CD4-positive, alpha-beta T cell treated with Interleukin-6 for 4 hours (primary cell): Measurements from ENCODE around the gene SMIM36.
"Not testable (repeated sequence)": the region's sequence is repeated elsewhere in the genome, so short reads cannot be mapped to it uniquely, and the experiment has no call there.

Source experiments
- DNase-seq: peaks from one replicate; pipeline ENCODE4 v3.0.0-alpha.2; 2020; ENCODE audit warnings: mixed read lengths

Gene SMIM36

DNA sequence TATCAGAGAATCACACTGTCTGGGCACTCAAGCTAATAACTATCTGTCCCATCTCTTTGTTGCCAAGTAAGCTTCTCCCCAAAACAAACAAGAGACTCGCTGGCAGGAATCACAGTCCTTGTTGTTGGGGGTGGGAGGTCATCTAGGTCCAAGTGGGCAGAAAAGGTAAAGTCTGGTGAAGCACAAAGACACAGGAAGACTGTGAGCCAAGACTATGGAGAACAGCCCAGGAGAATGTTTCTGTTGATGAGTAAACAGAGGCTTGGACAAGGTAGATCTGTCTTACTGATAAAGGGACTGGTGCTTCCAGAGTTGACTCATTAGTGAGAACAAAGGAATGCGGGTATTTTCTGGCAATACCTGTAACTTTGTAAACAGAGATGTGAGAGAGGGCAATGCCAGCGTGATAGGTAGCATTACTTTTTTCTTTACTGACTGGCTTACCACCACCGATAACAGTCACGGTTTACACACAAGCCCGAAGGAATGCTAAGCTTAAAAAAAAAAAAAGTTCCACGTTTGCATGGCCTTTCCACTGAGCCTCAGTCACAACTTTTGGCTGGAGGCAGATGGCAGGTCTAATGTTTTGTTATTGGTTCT lies 78.1 kb downstream of the SMIM36 start:
- no peak for DNase-seq

DNA sequence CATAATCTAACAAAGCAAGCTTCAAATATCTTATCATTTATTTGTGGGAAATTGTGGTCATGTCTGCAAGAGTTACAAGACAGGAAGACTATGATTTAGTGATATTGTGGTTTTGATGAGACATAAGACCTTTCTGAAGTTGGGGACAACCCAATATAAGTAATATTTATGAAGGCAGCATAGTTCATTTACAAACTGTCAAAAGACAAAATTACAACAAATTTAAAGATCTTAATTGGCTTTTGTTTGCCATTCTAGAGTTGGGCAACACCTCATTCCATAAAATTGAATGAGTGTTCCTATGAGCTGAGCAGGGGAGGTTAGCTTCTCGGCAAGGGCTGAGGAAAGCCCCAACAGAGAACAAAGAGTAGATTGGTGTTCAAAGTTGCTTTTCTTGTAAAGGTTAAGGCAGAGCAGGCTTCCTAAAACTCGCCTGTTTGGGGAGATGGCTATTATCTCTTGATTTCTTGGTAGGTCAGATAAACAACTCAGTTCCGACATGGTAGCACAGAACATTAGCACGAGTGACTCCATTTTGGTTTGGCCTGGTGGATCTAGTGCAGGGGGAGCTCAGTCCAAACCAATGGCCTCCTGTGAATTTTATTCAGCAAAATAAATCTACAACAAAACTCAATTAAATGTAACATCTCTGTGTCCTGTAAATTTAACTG lies 78.8 kb downstream of the SMIM36 start:
- no peak for DNase-seq

DNA sequence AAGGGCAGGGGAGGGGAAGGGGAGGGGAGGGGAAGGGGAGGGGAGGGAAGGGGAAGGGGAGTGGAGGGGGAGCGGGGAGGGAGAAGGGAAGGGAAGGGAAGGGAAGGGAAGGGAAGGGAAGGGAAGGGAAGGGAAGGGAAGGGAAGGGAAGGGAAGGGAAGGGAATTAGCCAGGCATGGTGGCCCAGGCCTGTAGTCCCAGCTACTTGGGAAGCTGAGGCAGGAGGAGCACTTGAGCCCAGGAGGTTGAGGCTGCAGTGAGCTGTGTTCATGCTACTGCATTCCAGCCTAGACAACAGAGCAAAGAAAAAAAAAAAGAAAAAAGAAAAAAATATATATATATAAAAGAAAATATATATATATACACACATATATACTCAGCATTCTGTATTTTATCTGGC lies 79.3 kb downstream of the SMIM36 start:
- DNase-seq, result not testable (repeated sequence)

DNA sequence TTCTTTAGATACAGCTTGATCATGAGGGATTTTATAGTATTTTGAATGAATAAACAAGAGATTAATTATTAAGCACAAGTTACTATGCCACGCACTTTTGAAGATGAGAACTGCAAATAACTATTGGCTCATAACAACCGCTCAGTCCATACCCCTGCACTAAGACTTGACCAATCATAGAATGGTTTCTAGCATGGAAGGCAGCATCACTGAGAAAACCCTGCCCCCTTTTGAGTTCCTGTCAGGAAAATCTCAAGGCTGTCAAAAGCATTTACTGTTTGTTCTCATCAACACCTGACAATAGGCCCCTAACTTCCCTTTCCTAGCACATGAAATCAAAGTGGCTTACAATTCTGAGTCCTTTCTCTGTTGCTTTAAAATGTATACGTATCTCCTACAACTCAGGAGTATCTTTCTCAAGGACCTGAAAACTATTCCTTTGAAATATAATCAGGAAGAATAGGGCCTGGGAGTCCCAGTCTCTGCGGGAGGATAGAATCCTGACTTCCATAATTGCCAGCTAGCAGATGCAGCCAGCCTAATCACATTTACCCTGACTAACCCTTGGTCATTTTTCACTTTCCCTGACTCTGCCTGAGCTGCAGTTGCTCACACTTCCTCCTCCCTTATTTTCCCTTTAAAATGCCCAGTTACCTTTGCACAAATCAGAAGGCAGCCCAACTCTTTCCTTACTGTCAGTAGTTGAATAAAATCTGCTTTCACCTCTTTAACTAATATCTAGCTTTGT lies 80.5 kb downstream of the SMIM36 start:
- DNase-seq, result no peak

DNA sequence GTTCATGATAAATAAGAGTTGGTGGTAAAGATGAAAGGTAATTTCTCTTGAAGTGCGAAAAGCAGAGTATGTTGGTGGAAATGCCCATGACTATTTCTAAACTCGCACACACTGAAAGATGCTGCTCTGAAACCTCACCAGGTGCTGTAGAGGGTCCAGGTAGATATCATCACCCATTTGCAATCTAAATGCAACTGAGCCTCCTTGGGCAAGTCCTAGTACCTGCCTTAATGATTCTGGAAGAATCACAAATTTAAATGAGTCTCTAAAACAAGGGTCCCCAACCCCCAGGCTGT lies 83.7 kb downstream of the SMIM36 start:
- DNase-seq, result no peak

DNA sequence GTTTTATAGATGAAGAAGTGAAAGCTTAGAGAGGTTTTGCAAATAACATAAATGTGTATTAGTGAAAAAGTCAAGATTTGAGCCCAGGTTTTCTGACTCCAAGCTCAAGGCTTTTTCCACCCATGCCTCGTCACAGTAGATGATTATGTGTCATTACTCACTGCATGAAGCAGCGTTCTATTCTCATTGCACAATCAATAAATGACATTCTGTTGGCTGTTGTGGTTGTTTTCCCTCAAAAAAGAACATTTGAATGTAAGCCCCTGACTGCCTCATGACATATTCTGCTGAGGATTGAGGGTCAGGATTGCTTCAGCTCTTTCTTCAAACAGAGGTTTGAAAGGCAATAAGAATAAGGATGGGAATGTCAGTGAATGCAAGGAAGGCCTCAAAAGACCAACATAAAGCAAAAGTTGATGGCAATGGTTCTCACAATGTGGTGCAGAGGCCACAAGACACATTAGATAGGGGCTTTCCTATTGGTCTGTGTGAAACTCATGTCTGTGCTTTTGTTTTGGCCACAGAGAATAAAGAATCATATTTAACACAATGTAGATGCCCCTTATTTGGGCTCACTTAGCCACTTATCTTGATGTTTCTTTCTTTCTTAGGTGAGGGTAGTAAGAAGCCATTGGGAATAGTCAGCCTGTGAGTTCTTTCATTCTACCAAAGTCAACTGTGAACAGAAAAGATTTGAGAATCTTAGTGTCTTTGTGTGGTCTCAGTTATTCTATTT lies 84.2 kb downstream of the SMIM36 start:
- DNase-seq, result no peak

DNA sequence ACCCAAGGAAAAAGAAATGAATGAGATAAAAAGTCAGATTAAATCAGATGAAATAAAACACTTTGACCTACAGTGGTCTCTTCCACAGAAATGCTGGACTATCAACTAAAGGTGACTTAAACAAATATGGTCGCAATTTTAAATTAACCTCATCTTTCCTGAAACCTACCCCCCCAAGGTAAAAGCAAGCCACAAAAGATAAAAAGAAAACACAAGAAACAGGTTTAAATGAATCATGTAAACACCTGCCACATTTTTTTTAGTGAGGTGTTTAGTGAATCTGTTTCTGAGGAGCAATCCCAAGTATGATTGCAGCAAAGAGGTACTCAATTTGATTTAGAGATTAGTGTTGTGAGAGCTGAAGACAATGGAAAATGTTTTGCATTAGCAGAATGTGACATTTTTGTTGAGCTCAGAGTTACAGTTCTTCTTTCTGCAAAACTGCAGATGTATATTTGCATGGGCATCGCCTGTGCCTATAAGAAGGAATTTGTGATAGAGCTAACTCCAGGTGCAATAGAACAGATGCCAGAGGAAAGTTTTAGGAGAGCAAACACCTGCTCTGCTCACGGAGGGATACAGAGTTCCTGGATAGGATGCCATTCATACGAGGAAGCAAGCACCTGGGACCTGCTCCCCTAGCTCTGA lies 86.2 kb downstream of the SMIM36 start:
- DNase-seq, result no peak

DNA sequence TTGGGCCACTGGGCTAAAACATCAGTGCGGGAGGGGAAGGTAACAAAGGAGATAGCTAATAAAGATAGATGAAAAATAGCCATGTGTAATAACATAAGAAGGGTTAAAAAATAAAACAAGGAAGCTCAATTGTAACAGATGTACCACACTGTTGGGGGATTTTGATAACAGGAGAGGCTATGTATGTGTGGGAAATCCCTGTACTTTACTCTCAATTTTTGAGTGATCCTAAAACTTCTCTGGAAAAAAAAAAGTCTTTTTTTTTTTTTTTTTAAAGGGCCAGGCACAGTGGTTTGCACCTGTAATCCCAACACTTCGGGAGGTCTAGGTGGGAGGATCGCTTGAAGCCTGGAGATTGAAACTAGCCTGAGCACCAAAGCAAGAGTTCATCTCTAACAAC lies 87.7 kb downstream of the SMIM36 start:
- no peak for DNase-seq

DNA sequence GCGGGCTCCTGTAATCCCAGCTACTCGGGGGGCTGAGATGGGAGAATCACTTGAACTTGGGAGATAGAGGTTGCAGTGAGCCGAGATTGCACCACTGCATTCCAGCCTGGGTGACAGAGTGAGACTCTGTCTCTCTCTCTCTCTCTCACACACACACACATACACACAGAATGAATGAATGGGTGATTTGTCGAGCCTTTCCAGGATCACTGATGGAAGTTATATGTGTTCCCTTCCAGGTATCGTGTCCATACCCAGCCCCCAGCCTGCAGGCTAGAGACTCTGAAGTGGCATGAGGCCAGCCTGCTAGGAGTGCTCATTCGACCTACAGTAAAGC lies 88.5 kb downstream of the SMIM36 start:
- DNase-seq, result not testable (repeated sequence)

DNA sequence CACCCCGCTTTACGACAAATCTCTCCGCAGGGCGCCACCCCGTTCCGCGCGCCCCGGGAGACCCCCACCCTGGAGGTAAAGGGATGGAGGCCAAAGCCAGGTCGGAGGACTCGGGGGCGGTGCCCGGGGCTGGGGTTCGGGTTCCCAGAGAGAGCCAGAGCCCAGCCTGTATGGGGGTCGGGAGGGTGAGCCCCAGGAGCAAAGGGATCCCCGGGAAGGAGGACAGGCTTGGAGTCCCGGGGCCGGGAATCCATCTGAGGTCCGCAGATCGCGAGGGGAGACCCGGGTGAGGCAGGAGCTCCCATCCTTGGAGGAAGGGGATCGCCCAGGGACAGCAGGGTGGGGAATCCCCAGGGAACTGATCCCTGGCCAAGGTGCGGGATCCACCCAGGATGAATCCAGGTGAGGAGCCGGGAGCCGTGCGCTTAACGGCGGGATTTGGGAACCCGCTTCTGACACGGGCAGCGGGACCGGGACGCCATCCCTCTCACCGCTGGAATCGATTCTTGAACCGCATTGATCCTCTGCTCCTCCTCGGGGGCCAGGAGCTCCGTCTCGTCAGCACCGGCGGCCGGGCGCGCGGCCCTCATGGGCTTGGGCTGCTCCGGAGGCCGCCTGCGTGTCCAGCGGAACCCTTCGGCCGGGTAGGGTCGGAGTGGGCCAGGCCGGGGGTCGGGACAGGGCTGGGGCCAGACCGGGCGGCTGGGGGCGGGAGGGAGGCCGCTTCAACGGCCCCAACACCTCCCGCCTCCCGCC lies 89.9 kb downstream of the SMIM36 start, which contains the start of gene MMD:
TSS of gene MMD (minus strand) at position 657 of the 756 bp plus-strand sequence. CDS start at position 517, 140 bp downstream.
- no peak for DNase-seq

DNA sequence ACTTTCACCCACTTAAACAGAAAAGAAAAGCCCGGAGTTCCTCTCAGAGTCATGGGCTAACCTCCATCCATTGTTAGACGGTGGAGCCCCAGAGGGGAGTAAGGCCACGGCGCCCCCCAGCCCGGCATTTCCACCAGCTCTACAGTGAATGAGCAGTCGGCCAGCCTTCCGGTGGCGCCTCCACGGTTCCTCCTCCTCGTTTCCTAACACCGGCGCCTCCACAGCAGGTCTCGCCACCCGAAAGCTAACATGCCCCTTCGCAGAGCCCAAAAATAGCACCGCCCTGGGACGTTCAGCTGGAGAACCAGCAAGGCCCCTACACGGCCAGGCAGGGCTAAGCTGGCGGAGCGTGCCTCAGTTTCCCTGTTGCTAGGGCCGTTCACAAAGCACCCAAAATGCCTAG lies 90.5 kb downstream of the SMIM36 start:
- peak; percentile 59 for DNase-seq

DNA sequence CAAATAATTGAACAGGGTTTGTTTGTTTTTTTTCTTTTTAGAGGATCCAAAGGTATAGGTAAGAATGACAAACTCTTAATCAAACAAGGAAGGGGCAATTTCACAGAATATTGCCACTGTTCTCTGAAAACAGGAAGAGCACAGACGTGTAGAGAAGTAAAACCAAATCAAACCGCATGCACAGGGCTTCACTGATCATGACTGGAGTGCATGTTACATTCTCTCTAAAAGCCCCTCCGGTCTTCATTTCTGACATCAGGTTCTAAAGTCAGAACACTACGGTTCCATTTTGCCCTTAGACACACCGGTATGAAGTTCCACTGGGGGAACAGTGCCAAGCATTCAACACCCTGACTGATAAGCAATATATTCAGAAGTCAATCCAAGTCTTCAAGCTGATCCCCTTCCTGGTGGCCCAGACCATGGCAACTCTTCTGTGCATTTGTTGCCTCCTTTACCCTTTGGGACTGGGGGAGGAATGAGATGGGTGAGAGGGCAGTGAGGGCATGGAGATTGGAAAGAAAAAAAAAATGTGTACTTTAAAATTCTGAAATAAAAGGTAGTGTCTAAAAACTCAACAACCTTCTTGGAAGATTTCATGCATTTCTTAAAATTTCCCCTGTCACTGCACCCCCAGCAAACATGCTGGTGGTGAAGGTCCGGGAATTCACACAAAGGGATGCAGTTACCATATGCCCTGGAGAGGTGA lies 91.0 kb downstream of the SMIM36 start:
- DNase-seq, result peak; percentile 35

DNA sequence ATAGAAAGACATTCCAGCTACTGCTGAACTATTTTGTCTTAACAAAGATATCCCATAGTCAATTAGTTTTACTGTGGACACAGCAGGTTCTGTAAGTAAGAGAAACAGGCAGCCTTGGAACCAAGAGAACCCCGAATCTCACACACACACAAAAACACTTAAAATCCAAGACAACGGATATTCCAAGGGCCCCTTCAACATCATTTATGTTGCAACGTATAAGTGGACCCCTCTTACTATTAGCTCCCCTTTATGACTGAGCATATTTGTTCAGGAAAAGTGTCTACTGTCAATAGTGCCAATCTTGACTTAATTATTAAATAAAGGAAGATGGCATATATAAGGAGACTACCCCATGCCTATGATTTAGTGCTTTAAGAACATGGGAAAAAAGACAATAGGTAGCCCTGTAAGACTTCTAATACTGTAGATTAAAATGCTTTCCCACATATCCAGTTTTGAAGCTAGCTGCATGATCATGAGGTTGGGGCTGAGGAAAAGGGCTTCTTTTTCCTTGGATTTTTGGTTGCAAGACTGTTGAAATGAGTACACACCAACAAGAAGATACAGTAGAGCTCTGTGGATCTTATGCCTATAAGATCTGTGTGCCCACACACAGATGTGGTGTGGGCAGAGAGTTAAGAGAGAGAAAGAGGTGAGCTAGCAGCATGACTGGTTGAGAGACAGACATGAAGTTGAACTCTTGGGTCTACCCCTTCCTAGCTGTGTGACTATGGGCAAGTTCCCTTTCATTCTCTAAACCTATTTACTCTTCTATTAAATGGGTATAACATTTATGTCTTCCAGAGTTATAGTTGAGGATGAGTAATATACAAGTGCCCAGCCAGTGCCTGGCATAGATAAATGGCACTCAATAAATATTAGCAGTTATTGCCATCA lies 92.6 kb downstream of the SMIM36 start:
- DNase-seq, result no peak

DNA sequence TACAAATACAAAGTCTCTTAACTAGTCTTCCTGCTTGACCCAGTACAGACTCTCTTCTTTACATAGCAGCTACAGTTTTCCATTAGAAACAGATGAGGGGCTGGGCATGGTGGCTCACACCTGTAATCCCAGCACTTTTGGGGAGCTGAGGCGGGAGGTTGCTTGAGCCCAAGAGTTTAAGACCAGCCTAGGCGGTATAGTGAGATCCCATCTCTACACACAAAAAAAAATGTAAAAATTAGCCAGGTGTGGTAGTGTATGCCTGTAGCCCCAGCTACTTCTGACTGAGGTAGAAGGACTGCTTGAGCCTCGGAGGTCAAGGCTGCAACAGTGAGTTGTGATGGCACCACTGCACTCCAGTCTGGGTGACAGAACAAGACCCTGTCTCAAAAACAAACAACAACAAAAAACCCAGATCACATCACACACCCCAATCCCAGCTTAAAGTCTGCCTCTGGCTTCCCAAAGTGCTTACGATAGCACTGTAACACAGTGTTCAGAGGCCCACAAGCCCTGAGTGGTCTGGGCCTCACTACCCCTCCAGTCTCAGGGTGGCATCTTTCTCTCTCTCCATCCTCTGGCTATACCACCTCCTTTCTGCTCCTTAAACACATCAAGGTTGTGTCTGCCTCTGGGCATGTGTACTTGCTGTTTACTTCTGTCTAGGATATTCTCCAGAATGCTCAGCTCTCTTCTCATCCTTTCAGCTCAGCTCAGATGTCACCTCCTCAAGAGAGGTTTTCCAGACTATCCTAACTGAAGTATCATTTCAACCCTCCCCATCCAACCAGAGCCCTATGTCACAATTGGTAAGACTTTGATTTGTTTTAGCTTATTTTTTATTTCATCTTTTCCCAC lies 93.6 kb downstream of the SMIM36 start:
- DNase-seq, result no peak

DNA sequence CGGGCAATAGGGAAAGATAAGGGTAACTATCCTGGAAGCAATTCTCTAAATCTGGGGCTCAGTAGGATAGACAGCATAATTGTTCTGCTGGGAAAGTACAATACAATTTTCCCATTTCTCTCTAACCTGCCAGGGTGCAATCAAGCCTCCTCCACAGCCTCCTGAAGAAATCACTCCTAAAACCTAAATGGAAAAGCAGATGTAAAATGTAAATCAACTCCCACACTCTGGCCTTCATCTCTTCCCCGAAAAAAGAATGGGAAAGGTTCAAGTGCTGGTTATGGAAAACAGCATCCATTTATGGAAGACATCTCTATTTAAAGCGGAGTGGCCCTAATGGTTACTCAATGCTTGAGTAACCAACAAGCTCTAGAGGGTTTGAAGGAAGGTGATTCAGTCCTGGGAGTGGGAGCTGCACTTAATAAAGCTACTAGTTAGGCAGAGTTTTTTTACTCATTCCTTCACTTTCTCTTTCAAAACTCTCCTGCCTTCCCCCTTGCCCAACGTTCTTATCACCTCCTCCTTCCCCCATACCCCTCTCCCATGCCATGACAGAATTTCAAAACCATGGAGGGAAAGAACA lies 94.7 kb downstream of the SMIM36 start:
- no peak for DNase-seq

DNA sequence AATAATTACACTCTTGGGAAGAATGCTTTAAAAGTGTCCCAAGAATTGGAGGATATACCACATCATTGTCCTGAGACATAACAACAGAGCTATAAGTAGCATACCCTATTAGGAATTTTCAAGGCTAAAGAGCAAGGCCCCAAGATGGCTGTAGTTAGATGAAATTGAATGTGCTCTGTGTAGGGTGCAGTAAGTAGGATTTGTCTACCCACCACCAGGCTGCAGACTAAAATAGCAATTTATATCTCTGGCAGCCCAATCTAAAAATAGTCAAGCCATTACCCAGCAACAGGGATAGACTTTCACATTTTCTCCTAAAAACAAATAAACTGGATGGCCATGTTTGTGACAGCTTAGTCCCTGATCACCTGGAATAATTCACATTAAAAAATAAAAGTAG lies 95.3 kb downstream of the SMIM36 start:
- no peak for DNase-seq

DNA sequence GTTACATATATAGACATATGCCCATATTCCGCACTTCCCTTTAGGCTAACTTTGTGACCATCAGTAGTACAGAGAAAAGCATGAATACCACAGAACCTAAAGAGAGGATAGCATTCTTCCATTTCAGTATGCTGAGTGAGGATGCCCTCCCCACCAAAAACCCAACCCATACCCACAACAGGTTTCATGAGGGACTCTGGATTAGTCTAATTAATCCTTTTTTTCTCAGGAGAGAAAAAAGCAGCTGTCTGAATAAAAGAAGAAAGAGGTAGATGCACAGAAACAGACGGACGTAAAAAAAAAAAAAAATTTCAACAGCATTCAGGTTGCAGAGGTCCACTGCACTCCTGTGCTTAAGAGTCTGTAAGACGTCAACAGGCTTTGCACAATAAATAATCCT lies 96.3 kb downstream of the SMIM36 start:
- no peak for DNase-seq

DNA sequence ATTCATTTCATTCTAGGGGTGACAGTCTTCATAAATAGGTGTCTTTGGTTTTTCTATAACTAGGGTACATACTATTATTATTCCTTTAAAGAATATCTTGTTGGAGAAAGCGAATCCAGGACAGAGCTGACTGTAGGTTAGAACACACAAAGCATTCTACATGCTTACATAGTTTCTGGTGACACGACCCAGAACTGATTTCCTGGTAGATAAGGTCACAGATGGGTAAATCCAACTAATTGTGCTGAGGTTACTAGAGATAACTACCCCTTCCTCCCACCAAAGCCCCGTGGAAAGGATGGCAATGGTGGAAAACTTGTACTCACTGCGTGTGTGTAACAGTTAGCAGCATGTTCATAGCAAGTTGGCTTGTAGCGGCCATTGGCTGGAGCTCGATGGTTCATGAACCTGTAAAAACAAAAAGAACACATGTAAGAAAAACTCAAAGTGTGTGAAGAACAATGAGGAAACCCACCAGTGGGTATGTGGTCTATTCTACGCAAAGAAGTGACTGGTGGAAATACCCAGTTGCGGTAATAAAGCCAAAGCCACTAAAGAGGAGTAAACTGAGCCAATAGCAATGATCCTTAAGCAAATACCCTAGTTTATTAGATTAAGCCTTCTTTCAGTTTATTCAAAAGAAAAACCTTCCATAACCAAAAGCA lies 97.3 kb downstream of the SMIM36 start:
- no peak for DNase-seq

DNA sequence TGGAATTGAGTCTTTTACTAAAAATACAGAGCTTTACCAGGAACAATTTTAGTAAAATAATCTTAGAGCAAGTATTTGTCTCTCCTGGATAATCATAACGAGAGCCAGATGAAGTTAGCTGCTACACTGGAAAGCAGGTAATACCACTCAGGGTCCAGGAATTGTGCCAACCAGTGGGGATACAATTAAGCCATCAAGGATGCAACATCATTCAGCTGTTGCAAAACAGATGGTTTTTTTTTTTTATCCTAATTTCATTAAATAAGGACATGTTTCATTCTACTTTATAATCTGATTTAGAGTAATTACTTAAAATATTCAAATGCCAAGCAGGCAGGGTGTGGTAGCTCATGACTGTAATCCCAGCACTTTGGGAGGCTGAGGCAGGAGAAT lies 99.8 kb downstream of the SMIM36 start:
- DNase-seq, result no peak
